ENCODE measurements around the gene TIAL1.
"Not testable (repeated sequence)": the region's sequence is repeated elsewhere in the genome, so short reads cannot be mapped to it uniquely, and the experiment has no call there.

Gene TIAL1

GRCh38 chr10:119613741-119614140 is 17.0 kb upstream of the TIAL1 start:
- DNase-seq (ENCODE audit: low read depth): no peak

GRCh38 chr10:119611433-119611832 is 14.7 kb upstream of the TIAL1 start:
- DNase-seq (ENCODE audit: low read depth): no peak

GRCh38 chr10:119609516-119609915 is 12.8 kb upstream of the TIAL1 start:
- DNase-seq (ENCODE audit: low read depth): no peak

- no peak for DNase-seq (ENCODE audit: low read depth)
Observed at GRCh38 chr10:119608316-119609155, 11.8 kb upstream of the TIAL1 start.

GRCh38 chr10:119604468-119604867 is 7.7 kb upstream of the TIAL1 start:
- DNase-seq (ENCODE audit: low read depth): no peak

- DNase-seq (ENCODE audit: low read depth): no peak
Observed at GRCh38 chr10:119602241-119603095, 5.7 kb upstream of the TIAL1 start.

GRCh38 chr10:119598397-119598796 is 1.6 kb upstream of the TIAL1 start:
- DNase-seq (ENCODE audit: low read depth): no peak

GRCh38 chr10:119597405-119598186 is 832 bp upstream of the TIAL1 start:
- DNase-seq (ENCODE audit: low read depth): no peak

- peak; percentile 50 for DNase-seq (ENCODE audit: low read depth)
Observed at GRCh38 chr10:119595676-119596515, 868 bp downstream of the TIAL1 start.

- DNase-seq (ENCODE audit: low read depth): no peak
Observed at GRCh38 chr10:119595134-119595675, 1.6 kb downstream of the TIAL1 start.

GRCh38 chr10:119588071-119588470 is 8.7 kb downstream of the TIAL1 start:
- no peak for DNase-seq (ENCODE audit: low read depth)

- no peak for DNase-seq (ENCODE audit: low read depth)
Observed at GRCh38 chr10:119578355-119578754, 18.4 kb downstream of the TIAL1 start.

GRCh38 chr10:119575991-119576390 is 20.8 kb downstream of the TIAL1 start:
- DNase-seq (ENCODE audit: low read depth): no peak

GRCh38 chr10:119575506-119575905 is 21.3 kb downstream of the TIAL1 start:
- DNase-seq (ENCODE audit: low read depth): no peak

GRCh38 chr10:119567978-119568377 is 28.8 kb downstream of the TIAL1 start:
- DNase-seq (ENCODE audit: low read depth): no peak

GRCh38 chr10:119562097-119562496 is 34.7 kb downstream of the TIAL1 start:
- no peak for DNase-seq (ENCODE audit: low read depth)

GRCh38 chr10:119559511-119559910 is 37.3 kb downstream of the TIAL1 start:
- DNase-seq (ENCODE audit: low read depth): not testable (repeated sequence)

- DNase-seq (ENCODE audit: low read depth): not testable (repeated sequence)
Observed at GRCh38 chr10:119556081-119556480, 40.7 kb downstream of the TIAL1 start.

GRCh38 chr10:119555178-119555784 is 41.5 kb downstream of the TIAL1 start:
- DNase-seq (ENCODE audit: low read depth): no peak

GRCh38 chr10:119550827-119551226 is 45.9 kb downstream of the TIAL1 start:
- DNase-seq (ENCODE audit: low read depth): no peak
